ENCODE data around the gene CBX4.

CBX4 gene

DNA sequence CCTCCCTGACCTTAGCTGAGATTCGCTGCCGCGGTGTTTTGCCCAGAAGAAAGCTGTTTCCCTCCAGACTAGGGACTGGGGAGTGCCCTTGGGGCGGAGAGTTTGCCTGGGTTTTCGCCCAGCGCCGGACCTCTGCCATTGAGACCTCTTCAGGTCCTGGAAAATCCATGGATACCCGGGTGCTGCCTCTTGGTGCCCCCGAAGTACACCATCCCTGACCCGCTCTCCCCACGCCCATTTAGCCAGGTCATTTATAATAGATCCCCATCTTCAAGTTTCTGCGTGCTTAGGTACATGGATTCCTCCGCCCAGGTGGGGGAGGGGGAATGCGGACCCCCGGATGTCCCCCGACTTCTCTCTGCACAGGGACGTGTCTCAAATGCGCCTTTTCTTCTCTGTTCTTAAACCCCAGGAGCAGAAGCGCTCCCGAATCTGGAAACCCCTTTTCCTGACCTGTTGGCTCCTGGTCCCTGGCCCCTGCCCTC is 27.3 kb downstream of the CBX4 start:
- DNase-seq: no peak

DNA sequence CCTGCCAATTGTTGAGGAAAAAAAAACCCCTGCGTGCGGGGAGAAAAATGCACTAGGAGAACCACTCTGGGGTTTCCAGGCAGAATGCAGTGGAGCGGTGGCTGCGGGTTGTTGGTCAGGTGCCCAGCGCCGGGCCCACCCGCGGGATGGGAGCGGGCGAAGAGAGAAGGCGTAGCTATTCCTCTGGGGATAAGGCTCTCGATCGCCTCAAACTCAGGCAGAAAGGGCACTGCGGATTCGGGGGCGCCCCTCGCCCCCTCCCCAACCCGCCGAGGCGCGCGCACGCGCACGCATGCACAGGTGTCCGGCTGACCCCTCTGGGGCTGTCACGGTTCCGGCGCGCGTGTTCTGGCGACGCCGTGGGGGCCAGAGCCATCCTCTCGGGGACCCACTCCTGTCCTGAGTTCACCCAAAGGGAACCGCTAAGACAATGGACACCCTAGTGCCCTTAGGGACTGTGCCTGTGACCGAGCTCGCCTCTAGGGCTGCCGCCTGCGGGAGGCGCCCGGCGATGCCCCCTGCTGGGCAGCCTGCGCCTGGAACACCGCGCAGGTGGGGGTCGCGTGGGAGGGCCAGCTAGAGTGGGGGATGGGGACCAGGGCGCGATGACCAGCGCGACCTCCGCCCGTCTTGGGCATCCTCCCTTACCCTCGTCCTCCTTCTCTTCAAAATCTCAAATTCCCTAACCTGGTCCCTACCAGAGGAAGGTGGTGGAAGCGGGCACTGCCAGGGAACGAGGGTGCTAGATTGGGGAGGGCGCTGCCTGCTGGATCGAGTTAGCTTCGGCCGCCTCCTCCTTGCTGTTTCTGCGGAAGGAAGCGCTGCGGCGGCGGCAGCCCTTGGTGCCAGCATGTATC is 28.0 kb downstream of the CBX4 start:
- no peak for DNase-seq

DNA sequence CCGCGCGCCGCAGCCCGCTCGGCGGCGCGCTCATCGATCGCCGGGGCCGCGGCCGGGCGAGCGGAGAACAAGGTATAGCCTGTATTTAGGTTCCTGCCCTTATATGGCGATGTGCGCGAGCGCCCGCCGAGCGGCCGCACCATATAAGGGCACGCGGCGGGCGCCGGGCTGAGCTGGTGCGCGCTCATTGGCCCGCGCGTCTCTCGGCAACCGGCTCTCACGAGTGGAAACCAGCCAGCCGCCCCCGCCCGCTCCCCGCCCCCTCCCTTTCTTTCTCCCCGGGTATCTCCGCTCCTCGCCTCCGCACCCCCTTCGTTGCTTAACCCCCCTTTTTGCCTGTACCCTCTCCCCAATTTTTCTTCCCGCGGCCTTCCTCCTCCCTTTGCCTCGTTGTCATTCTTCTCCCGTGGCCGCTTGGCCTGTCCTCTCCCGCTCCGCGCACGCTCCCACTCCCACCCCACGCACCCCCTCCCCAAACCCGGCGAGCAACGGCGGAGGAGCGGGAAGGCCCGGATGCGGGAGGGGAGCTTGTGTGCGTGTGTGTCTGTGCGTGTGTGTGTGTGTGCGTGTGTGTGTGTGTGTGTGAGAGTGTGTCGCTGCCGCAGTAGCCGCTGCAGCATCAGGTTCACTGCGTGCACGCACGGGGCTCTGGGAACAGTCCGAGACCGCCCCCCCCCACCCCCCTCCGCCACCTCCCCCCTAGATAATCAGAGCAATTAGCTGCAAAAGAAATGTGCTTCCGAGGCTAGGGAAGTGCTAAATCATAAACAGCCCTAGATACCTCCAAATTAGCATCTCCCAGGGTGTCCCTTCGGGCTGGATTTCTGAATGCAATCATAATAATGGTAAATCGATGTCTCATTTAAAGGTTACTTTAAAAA is 28.9 kb downstream of the CBX4 start:
- peak; percentile 36 to 63 (median 46) for DNase-seq

DNA sequence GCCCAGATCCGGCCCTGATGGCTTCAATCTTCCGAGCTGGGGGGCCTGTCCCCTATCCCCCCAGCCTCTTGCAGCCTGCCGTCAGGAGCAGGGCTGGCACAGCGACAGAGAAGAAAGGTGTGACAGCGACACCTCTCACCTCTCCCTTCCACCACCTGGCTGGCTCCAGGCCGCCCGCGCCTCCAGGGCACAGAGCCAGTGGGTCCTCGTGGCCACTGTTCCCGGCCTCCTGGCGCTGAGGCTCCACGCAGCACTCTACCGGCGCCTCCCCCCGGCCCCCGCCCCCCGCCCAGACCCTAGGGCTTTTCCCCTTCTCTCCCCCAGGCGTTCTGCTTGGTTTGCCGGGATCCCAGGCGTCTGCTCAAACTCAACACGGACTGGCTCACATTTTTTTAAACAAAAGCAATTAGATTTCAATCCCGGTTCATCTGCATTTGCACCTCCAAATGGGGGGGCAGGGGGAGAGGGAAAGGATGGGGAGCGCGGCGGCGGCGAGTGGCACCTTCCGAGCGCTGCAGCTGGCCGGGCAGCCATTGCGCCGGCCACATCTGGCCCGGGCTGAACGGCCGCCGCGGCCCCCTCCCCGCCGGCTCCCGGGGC is 29.6 kb downstream of the CBX4 start:
- no peak for DNase-seq

DNA sequence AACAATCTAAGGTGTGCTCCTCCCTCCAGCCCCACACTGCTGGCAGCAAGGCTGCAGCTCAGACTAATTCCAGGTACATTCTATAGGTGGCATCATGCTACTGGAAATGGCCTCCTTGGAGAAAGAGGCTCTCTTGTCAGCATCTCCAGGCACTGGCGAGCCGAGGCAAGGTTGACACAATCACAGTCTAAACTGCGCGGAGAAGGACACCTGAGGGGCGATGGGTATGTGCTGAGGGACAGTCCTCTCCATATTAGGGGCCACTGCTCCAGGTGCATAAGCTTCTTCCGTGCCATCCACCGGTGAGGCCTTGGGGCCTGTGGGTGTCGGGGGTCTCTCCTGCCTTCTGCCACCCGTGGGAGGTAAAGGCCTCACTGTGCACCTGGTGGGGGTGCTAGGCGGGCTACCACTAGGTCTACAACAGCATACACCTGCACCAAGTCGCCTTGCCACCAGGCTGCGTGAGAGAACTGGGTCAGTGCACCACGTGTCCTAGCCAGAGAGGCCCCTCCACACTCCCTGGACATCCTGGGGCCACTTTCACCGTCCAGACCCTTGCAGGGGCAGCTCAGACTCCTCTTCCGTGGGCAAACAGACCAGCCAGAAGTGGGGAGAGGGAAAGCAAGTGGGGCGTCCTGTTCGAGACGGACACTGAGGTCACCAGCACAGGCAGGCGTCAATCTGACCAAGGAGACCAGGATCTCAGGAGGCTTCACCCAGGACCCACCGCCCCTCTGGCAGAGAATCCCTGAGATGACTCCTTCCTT is 30.3 kb downstream of the CBX4 start:
- DNase-seq: no peak

DNA sequence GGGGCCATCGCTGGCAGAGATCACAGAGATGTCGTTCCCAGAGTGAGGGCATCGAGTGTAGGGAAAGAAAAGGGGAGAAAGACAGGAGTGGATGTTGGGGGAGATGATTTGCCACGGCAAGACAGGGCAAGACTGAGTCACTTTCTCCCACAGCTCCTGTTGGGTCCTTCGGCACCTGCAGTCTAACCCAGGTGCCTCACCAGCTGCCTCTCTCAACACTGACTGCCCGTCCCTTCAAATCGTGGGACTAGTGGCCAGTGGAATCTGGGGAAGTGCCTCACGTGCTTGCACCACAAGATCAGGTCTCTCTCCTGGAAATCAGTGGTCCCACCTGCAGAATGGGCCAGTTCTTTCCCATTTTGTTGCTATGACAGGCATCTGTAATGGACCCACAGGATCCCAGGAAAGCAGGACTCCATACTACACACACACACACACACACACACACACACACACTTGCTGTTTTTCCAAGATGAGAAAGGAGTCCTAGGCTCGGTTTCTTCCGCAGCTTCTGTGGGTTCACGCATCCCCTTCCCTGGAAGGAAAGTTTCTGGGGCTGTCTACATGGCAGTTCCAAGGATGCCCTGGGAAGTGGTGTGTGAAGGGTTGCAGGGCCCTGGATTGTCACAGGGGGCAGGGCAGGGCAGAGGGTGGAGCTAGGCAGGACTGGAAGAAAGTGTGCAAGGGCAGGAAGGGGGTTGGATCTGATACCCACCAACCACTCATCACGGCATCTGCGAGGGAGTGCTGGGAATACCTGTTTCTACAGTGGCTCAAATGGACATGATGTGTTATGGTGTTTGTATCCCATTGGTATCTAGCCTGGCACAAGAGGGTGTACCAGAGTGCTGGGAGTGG is 32.1 kb downstream of the CBX4 start:
- DNase-seq: no peak

DNA sequence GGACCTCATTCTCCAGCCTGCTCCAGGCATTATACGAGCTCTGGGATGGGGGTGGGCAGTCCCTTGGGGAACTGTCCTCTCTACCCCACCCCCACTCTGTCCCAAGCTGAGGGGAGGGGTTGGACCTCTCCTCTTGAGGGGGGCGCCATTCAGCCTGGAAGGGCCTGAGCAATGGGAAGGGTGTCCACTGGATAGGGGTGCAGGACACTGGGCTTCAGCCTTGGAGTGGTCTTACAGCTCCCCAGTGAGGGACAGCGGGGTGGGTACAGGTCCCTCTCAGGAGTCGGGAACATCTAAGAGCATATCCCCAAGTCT is 32.8 kb downstream of the CBX4 start:
- DNase-seq: no peak

DNA sequence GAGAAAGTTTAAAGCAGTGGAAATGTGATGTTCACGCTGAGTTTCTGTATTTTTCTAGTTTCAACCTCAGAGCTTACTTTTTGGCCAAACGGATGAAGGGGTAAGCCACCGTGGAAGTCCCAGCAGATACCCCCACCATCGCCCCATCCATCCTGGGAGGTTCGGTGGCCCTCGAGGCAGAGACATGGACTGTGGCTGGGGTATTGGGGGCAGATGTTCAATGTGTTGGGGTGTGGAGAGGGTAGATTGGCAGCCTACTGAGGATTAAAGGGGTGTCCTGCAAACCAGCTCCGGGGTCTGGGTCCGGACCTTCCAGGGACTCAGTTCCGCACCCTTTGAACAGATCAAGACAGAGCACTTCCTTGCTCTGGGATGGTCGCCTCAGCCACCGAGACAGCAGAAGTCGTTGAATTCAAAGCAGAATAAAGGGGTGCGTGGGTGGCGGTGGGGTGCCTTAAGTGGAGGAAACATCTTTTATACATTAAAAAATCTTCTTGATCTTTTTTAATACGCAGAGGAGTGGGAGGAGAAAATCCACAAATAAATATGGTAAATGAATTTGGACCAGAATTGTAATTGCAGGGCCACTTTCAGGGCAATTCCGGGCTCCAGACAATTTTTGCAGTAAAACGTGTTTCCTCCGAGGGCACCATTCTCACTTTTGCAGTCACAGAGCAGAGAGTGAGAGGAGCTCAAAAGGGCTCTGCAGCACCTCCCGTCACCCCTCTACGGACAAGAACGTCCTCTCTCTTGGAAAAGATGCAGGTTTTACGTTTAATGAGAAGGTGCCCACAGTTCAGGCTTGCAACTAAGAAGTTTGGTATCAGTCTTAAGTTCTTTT is 34.2 kb downstream of the CBX4 start:
- no peak for DNase-seq

DNA sequence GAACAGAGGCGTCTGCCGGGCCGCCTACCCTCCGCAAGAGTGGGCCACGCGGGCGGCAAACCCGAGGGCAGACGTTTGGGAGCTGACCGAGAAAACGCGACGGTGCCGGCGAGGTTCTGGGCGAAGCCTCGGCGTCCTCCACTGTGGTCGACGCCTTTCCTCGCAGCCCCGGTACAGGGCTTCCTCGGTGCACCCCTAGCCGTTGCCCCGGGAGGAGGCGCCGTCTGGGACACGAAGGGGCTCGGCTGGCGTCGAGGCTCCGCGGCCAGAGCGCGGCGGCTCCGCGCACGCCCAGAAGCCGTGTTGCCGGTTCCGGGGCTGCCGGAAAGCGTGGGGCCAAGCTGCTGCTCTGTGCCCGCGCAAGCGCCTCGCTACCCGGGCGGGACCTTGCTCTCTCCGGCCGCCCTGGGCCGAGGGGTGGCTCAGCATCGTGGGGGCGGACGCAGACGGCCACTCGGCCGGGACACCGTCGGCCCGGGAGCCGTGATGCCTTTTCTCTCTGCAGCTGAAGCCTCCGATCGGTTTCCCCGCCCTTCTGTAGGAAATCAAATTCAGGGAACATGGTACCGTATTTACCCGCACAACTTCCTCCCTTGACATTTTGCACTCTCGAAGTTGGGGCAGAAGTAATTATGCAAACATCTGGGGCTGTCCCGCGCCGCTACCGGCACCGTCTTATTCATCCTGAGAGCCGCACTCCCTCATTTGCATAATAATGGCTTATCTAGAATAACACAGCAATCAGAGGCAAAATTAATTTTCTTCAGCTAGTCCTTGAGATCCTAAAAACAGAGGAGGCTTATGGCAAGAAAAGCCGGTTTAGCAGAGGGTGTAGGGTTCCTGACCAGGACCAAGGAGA is 35.0 kb downstream of the CBX4 start:
- peak in 3 of 4 experiments; percentile 31 to 44 (median 34) for DNase-seq

DNA sequence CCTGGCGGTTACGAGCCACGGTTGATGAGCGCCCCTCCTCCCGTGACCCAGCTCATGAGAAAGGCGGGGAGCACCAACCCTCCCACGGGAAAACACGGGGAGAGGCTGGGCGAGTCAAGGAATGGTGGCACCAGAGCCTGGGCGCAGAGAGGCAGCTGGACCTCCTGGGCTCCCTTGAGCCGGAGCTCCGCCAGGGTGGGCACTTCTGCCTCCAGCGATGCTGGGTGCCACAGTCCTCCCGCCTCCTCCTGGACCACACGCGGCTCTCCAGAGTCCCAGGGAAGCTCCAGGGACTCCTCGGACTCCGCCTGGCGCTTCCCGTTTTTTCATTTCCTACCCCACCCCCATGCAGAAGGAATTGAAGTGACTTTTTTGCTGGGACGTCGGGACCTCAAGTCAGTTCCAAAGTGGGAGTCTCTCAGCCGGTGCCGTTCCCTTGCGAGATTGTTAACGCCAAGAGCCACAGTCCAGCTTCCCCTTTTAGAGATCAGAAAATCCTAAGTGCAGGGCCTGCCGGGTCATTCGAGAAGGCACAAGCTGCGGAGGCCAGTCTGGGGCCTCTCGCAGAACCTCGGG is 35.7 kb downstream of the CBX4 start:
- no peak for DNase-seq

DNA sequence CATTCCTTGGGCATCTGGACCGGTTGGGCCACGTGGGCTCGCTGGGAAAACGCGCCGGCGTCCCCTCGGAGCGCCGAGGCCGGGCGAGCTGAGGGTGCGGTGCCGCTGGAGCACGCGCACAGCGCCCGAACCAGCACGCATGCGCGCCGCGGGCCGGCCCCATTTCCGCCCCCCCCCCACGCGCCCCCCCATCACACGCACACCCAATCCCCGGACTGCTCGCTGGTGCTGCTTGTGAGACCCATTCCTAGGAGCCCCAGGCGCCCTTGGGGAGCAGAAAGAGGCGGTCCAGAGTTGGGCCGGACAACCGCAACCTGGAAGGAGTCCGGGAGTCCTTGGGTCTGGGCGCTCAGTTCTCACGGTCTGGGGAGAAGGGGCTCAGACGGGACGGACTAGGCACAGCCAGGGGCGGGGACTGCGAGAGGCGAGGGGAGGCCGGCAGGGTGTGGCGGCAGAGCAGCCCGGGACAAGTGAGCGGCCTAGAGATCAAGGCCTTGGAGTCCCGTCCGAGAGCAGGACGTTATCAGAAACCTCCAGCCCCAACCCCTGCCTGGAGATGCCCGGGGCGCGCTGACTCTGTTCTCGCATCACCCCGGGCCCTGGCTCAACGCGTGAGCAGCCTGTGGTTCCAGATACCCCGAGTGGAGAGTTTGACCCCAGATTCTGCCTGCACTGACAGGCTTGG is 36.4 kb downstream of the CBX4 start:
- no peak for DNase-seq

DNA sequence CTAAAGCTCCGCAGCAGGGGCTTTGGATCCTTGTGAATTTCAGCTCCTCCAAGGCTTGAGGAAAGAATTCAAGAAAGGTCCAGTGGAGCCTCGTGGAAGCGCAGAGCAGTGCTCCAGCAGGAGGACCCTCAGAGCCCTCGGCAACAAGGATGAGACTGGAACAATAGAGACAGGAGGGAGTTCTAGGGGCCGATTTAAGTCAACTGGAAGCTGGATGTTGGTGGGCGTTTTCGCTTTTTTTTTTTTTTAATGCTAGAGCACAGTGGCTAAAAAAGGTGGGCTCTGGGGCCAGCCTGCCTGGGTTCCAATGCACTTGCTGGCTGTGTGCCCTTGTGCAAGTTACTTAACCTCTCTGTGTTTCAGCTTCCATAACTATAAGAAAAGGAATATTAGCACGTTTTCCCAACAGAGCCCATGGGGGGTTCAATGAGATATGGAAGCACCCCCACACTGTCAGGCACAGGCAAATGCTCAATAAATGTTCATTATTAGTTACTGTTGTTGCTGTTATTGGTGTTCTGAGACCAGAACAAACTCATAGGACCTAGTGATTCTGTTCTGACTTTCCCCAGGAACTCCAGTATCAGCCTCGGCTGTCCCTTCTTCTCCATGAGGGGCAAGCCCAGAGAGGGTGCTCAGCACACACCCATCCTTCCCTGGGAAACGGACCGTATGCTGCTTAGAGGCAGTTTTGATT is 37.1 kb downstream of the CBX4 start:
- no peak for DNase-seq

DNA sequence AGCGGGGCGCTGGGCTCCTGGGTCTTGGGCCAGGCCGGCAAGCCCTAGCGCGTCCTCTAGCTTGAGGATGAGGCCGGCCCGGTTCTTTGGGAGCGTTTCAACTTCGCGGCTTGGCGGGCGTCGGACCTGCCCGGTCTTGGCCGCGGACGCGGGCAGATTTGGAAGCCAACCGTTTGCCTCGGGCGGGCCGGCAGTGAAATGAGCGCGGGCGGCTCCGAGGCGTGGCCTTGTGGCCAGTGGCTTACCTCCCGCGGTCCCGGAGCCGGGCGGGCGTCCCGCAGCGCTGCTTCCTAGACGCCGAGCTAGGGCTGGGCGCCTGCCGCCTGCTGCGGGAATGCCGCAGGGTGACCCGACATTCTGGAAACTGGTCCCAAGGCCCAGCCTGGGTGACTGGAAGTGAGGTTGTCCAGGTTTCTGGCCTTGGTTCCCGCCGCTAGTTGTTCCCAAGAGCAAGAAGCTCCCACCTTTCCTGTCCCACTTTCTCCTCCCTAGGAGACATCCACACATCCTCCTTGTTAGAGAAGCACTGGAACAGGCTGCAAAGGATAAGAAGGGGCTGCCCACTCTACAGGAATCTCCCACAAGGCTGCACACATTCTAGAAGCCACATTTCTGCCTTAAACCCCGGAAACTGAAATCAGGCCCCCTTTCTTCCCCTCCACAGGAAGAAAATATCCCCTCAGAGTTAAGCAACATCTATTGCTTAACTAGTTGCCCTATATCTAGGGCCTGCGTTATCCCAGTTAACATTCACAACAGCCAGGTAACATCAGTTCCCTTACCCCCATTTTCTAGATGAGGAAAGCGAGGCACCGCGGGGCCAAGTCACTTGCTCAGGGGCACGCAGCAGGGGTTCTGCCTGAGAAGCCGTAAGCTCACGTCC is 37.8 kb downstream of the CBX4 start:
- no peak for DNase-seq

DNA sequence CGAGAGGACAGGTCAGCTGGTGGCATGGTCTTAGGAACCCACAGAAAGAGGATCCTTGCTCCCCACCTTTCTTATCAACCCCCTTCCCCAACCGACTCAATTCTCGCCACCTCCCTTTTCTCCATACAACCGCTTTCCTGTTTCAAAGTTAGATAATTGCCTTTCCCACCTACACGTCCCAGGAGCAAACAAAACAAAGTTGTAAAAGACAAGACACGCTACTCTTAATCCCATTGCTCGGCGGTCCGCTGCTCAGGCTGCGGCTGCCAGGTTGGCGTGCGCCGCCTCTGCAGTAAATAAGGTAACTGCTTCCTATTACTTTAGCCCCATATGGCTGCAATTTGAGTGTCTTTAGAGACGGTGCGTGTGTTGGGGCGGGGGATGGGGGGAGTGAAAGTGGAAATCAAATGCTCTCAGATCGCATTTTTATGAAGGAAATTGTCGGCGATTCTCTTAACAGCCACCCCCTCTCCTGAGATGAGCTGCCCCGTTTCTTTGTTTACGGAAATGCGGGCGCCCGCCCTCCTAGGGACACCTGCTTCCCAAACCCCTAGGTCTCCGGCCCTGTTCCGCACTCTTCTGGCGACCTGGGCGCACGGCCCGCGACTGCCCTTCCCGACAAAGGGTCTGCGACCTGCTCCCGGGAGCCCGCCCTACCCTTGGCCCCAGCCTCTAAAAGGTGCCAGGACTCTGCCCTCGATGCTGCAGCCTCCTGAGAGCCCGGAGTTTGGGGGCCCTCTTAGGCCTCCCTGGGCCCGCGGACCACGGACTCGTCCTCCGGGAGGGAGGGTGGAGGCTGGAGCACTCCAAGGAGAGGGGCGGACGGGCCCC is 38.7 kb downstream of the CBX4 start:
- peak in 1 of 4 experiments; percentile 23 for DNase-seq

DNA sequence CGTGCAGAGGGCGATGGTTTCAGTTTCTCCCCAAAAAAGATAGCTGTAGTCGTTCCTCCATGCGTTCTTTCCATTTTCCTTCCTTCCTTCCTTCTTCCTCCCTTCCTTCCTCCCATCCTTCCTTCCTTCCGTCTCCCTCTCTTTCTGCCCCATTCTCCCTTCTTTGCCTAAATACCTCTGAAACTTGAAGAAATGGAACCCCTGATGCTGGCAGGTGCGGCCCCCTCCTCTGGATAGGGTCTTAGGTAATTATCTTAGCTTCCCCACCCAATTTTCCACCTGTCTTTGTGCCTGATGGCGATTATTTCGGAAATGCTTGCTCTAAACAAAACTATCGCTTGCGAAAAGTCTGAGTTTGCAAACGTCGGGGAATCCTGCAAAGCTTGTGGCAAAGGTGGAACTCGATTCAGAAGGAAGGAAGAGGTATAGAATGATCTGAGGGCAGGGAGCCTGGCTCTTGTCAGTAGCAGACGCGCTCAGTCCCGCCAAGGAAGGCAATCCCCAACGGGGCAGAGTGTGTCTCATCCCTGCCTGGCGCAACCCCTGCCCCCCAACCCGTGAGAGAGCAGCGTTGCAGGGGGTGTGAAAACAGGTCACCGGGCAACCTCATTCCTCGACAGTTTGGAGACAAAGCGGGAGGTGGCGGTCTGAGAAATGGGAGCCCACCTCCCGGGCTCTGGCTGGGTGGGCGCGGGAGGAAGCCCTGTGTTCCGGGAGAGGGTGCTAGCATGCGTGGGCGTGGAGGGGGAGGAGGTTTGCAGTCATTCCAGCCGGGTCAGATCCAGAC is 39.5 kb downstream of the CBX4 start:
- no peak for DNase-seq

Data from activated naive CD4-positive, alpha-beta T cell (primary cell).